ENCODE measurements around the gene DGKB. TPM values are rescaled to one million over a fixed set of nuclear protein-coding genes. Genes with fewer than 3 reads are reported as not detected.

The DGKB gene
- total and polyA plus RNA-seq, 2 of the 8 experiments (the other 6 are each of a cell fraction or from before 2014, with no cell fraction given), result 1.9 to 2.6 TPM

GRCh38 chr7:14510268-14510667 is 392.3 kb downstream of the DGKB start:
- Histone ChIP-seq H3K14ac (ENCODE audit: insufficient read length) (no peak overlapping the region), H3K18ac (ENCODE audit: extremely low read depth, low read length) (no peak overlapping the region), H3K4me2 (ENCODE audit: insufficient read depth in 1 of 2, low read depth in 2 of 2, low read length in 2 of 2) (no peak overlapping the region), H2AK5ac (ENCODE audit: low read depth, low read length) (no peak overlapping the region), H3K9ac (replicated peaks in 1 of 4; ENCODE audit: extremely low read depth in 1 of 4, low read depth in 3 of 4, low read length in 3 of 4) (no peak overlapping the region), H3K4me3 (ENCODE audit: extremely low read depth in 1 of 4, insufficient read depth in 2 of 4, low read depth in 3 of 4, low read length in 4 of 4) (no peak overlapping the region), H4K8ac (ENCODE audit: extremely low read depth, insufficient read depth, low read length) (no peak overlapping the region), H3K27me3 (replicated peaks in 1 of 4; ENCODE audit: control insufficient read depth in 3 of 4, extremely low read depth in 1 of 4, insufficient read depth in 3 of 4, low read length in 3 of 4) (no peaks in the 10 kb centered on the region), H3K4ac (replicated peaks; ENCODE audit: insufficient read length, low read depth, low read length) (no peak overlapping the region), H2BK20ac (ENCODE audit: low read length) (no peak overlapping the region), H3K23ac (ENCODE audit: insufficient read length) (no peak overlapping the region), H2BK120ac (replicated peaks; ENCODE audit: low read depth, low read length) (no peak overlapping the region), H2BK15ac (ENCODE audit: low read length) (no peak overlapping the region), H2BK5ac (ENCODE audit: low read depth, low read length) (no peak overlapping the region), H3K79me2 (ENCODE audit: control insufficient read depth in 1 of 2, insufficient read depth in 2 of 2, low read length in 2 of 2) (no peaks in the 10 kb centered on the region), H2BK12ac (ENCODE audit: low read depth, low read length) (no peak overlapping the region), H3K23me2 (ENCODE audit: low read depth, low read length) (no peaks in the 10 kb centered on the region), H4K20me1 (replicated peaks in 1 of 2; ENCODE audit: control insufficient read depth in 1 of 2, insufficient read depth in 2 of 2, low read length in 2 of 2) (no peaks in the 10 kb centered on the region), H4K5ac (ENCODE audit: insufficient read length, low read depth, low read length) (no peak overlapping the region), H4K91ac (replicated peaks; ENCODE audit: insufficient read length, low read length) (no peak overlapping the region), H3K27ac (ENCODE audit: low read depth, low read length) (no peak overlapping the region), H3K79me1 (ENCODE audit: low read depth, low read length) (no peaks in the 10 kb centered on the region), H3K56ac (replicated peaks; ENCODE audit: insufficient read length, low read depth, low read length) (no peak overlapping the region), H3K36me3 (ENCODE audit: control insufficient read depth in 2 of 4, insufficient read depth in 4 of 4, low read length in 3 of 4) (no peaks in the 10 kb centered on the region), H3K9me3 (ENCODE audit: insufficient read depth in 2 of 2, low read depth in 1 of 2, low read length in 1 of 2) (0 out of 4 replicates have a peak, but pooled peaks cover 0 to 2% of the 10 kb centered on the region in 2 experiments), H2AFZ (ENCODE audit: low read length) (no peak overlapping the region), H3K4me1 (replicated peaks in 1 of 4; ENCODE audit: control insufficient read depth in 3 of 4, insufficient read depth in 4 of 4, low read length in 3 of 4) (no peaks in the 10 kb centered on the region)
- DNase-seq (ENCODE audit: low read depth in 1 of 2, low spot score in 2 of 2) (no peak), FAIRE-seq (no peak)
- CTCF ChIA-PET (ENCODE audit: partially characterized antibody), result no interaction called here
- 78% methylated on average over 2 of the region's 2 CpGs; no CpG with 5 or more reads in 1 of the 2 experiments for WGBS, 2 experiments (ENCODE audit: extremely low coverage in 1 of 2, insufficient coverage in 1 of 2, insufficient read length in 1 of 2, insufficient replicate concordance in 2 of 2, low coverage in 1 of 2, low lambda C conversion rate in 2 of 2, missing lambda C conversion rate in 1 of 2)
- POLR2A ChIA-PET (ENCODE audit: partially characterized antibody), result no interaction called here
- TF ChIP-seq CHD1 (IDR thresholded peaks at IDR 0.05; ENCODE audit: low read depth, low read length) (no peak), POLR2A (IDR thresholded peaks at IDR 0.05; ENCODE audit: control extremely low read depth in 1 of 2, low read depth in 2 of 2, low read length in 2 of 2) (no peak), HDAC2 (IDR thresholded peaks at IDR 0.05; ENCODE audit: borderline replicate concordance in 1 of 2, low read depth in 2 of 2, low read length in 2 of 2) (no peak), SP2 (IDR thresholded peaks at IDR 0.05; ENCODE audit: low read length) (no peak), TAF7 (optimal IDR thresholded peaks at IDR 0.05; ENCODE audit: borderline replicate concordance, low read depth, low read length) (no peak), KDM4A (IDR thresholded peaks at IDR 0.05; ENCODE audit: low read depth, low read length, severe bottlenecking) (no peak), CBX5 (IDR thresholded peaks at IDR 0.05; ENCODE audit: low read depth, low read length) (no peak), TCF12 (IDR thresholded peaks at IDR 0.05; ENCODE audit: low read depth, low read length) (no peak), E2F6 (IDR thresholded peaks at IDR 0.05) (no peak), USF2 (IDR thresholded peaks at IDR 0.05; ENCODE audit: low read length) (no peak)

All from H1 (cell line).